ENCODE results near the gene GOLGA1.
A peak's percentile ranks its signal among the peaks of the same experiment; 100 is the strongest.

The GOLGA1 gene

DNA sequence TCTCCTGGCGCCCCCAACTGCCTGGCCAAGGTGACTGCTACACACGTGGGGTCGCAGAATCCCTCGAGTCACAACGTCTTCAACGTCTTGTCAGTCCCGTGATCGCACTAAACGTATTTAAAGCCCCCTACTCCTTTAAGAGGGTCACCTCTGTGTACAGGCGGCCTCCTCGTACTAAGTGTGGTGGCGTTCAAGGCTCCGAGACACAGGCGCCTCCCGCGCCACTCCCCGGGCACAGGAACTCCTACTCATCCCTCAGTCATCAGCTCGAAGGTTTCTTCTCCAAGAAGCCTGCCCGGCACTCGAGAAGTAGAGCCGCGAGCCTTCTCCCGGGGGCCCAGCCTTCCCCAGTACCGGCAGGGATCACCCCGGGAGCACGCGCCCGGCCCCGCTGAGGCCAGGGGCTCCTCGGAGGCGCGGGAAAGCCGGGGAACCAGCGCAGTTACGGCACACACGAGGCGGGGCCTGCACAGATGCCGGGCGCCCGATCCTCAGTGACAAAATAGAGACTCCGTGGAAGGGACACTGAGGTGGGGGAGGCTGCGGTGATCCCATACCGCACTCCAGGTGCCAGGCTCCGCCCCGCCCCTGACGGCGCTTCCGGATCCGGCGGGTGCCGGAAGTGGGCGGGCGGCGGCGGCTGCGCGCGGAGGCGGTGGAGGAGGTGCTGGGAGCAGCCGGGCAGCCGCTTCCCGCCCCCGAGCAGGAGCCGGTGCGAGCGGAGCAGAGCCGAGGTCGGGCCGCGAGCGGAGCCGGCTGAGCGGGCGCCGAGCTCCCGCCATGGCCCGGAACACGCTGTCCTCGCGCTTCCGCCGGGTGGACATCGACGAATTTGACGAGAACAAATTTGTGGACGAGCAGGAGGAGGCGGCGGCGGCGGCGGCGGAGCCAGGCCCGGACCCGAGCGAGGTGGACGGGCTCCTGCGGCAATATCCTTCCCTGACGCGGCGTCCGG, 72.1 kb downstream of the GOLGA1 start:
- H3K9me3 Mint-ChIP-seq: no peaks in the 10 kb centered on the region
- peaks cover 35 to 53% of the 10 kb centered on the region in 2 donors for H3K36me3 Mint-ChIP-seq
- H3K27ac Mint-ChIP-seq: peak overlapping the region; percentile 98
- H3K27me3 Mint-ChIP-seq: no peaks in the 10 kb centered on the region
- peak overlapping the region; percentile 89 to 97 for H3K4me3 Mint-ChIP-seq
- DNase-seq: peak; percentile 92
- peak; percentile 70 to 76 for ATAC-seq (replicated peaks)
- peaks cover 37 to 59% of the 10 kb centered on the region in 2 donors for H3K4me1 Mint-ChIP-seq

DNA sequence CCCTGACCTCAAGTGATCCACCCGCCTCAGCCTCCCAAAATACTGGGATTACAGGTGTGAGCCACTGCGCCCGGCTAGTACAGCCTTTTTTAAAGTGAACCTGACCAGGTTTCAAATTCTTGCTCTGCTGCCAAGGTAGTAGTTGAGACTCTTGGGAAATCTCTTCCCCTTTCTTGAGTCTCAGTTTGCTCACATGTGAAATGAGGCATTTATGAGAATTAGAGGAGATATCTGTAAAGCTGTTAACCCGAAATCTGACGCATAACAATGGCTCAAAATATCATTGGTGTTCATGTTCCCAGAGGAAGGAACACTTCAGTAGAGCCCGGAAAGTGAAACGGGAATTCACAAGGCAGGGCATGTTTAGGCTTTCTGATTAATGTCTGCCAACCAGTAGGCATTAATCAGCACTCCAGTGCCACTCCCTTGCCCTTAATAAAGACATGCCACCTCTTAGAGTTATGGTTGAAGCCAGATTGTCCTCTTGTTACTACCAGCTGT, 77.5 kb downstream of the GOLGA1 start:
- Mint-ChIP-seq H3K9me3 (no peaks in the 10 kb centered on the region), H3K27ac (peak overlapping the region; percentile 43), H3K4me1 (peaks cover 32 to 67% of the 10 kb centered on the region in 2 donors), H3K4me3 (peak overlapping the region; percentile 51 to 53), H3K36me3 (peaks cover 25 to 41% of the 10 kb centered on the region in 2 donors), H3K27me3 (no peaks in the 10 kb centered on the region)
- ATAC-seq (replicated peaks) (no peak), DNase-seq (no peak)

DNA sequence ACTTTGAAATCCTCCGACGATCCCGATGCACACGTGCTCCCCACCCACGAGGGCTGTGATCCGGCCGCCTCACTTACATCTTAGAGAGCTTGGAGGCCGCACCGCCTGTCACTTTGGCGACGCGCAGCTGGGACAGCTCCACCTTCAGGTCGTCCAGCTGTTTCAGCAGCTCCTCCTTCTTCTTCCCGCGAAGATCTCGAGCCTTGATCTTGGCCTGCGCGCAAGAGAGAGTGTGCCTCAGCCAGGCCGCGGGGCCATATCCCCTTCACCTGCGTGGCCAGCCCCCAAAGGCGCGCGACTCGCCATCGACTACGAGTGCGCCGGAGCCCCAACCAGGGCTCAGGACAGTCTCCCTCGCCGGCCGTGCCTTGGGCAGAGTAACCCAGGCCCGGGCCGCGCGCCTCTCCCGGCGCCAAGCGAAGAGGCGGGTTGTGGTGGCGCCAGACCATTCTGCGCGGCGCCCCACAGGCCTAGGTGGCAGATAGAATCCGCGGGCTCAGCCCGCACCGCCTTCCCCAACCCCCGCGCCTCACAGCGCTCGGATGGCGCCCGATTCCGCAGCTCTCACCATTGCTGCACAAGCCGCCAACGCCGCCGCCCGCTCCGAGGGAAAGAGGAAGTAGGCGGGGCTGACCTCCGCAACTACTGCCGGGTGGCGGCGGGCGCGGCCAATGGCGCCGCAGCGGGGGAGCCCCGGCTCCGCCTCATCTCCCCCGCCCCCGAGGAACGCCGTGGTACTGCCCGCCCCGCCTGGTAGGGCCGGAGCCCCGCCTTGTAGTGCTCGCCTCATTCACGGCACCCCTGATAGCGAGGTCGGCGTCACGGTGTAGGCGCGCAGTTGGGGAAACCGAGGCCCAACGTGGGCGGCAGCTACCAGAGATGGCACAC, 79.3 kb downstream of the GOLGA1 start, which contains the start of the genes ARPC5L and RPL35:
ARPC5L (plus strand) TSS at position 789 of the 888 bp plus-strand sequence. CDS start 7,161 bp downstream, outside the sequence.
RPL35 (minus strand) TSS at position 616 of the 888 bp plus-strand sequence; CDS start at position 571, 45 bp downstream.
- Mint-ChIP-seq H3K4me1 (peaks cover 38 to 70% of the 10 kb centered on the region in 2 donors), H3K36me3 (peaks cover 36 to 48% of the 10 kb centered on the region in 2 donors), H3K27ac (peak within 1 kb of the TSS; percentile 93), H3K4me3 (peak within 1 kb of the TSS; percentile 86 to 91), H3K9me3 (no peaks in the 10 kb centered on the region), H3K27me3 (no peaks in the 10 kb centered on the region)
- peak; percentile 93 to 96 for ATAC-seq (replicated peaks)
- DNase-seq: peak; percentile 93

DNA sequence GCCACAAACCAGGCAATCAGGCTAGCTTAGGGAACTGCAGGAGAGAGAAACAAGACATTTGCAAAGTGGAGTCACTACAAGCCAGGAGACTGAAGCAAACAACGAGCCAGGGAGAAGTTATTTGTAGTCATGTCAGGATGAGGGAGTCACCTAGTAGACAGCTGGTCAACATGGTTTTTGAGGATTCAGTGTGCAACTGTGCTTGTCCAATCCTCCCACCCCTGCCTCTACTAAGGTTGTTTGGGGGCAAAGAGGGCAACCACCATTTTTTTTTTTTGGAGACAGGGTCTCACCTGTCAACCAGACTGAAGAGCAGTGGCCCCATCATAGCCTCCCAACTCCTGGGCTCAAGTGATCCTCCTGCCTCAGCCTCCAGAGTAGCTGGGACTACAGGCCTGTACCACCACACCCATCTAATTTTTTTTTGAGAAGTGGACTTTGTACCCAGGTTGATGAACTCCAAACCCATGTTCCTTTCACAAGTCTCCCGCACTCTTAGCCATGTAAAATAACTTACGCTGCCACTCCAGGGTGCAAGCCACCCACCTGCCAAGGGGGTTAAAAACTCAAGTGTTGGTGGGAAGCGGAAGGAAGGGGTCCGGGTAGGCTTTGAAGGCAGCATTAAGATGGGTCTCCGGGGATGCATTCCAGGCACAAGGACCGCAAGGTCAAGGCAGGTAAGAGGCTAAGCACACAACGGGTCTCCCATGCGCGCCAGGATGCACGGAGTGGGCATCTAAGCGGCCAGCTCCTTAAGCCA, 80.1 kb downstream of the GOLGA1 start:
- DNase-seq: no peak
- H3K27me3 Mint-ChIP-seq: no peaks in the 10 kb centered on the region
- H3K27ac Mint-ChIP-seq: peak overlapping the region; percentile 93
- peaks cover 38 to 70% of the 10 kb centered on the region in 2 donors for H3K4me1 Mint-ChIP-seq
- H3K36me3 Mint-ChIP-seq: peaks cover 36 to 47% of the 10 kb centered on the region in 2 donors
- ATAC-seq (replicated peaks): no peak
- no peaks in the 10 kb centered on the region for H3K9me3 Mint-ChIP-seq
- H3K4me3 Mint-ChIP-seq: peak overlapping the region; percentile 86 to 91

DNA sequence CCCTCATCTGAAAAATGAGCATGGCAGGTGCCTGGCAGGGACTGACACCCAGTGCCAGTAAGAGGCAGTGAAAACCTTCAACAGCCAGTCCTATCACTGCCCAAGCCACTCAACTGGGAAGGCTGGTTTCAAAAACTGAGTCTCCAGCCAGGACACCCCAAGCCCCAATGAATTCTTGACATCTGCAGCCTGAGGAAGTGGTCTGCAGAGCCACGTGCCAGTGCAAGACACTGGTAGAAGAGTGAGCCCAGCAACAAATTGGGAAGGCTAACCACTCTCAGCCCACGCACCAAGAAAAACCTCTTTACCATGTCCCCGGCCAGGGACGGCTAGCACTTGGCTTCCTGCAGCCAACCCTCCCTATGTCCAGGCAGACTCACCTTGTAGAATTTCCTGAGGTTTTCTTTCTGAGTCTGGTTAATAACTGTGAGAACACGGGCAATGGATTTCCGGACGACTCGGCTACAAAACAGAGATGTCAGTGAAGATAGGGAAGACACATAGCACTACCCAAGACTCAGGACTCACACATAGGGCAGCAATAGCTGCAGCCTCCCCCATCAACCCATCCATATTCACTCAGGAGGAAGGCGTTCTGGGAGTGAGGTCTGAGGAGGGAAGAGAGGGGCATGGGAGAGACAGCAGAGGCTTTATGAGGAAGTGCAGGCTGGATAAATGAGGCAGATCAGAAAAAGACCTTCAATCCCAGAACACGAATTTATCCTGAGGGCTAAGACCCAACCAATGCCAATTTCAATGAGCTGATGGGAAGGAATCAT, 80.9 kb downstream of the GOLGA1 start:
- peaks cover 38 to 75% of the 10 kb centered on the region in 2 donors for H3K4me1 Mint-ChIP-seq

DNA sequence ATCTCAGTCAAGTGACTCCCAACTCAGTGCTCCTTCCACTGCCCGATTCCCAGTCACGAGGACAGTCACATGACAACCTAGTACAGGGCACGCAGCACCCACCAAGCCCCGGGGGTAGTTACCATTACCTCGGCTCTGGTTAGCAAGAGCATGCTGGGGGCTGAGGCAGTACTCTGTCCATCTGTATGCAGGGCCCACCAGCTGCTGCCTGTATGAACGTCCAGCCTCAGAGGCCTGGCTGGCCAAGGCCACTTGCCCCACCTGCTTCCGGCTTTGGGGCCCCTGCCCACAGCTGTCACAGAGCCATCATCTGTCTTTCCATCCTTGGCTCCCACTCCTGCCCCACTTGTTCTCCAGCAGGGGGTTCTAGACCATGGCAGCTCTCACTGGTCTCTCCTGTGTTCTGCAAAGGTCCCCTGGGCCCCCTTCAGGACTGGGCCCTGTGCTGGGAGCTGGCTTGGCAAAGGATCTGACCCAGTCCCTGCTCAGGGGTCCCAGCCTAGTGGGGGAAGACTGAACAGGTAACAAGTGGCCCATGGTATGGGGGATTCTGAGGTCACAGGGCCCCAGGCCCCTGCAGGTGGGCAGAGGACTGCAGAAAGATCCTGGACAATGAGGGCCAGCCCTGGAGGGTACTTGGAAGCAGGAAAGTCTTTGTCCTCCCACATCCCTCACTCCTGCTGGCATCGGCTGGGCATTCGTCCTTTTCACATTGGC, 82.4 kb downstream of the GOLGA1 start:
- peak overlapping the region in 1 of 2 donors; percentile 41 for H3K4me3 Mint-ChIP-seq
- DNase-seq: no peak
- H3K27ac Mint-ChIP-seq: peak overlapping the region; percentile 59
- no peaks in the 10 kb centered on the region for H3K27me3 Mint-ChIP-seq
- H3K36me3 Mint-ChIP-seq: peaks cover 36 to 47% of the 10 kb centered on the region in 2 donors
- H3K9me3 Mint-ChIP-seq: no peaks in the 10 kb centered on the region
- peaks cover 34 to 70% of the 10 kb centered on the region in 2 donors for H3K4me1 Mint-ChIP-seq
- no peak for ATAC-seq (replicated peaks)

More for the DNA sequence above, 80.9 kb downstream of the GOLGA1 start:
- peak overlapping the region; percentile 93 for H3K27ac Mint-ChIP-seq
- DNase-seq (no peak), ATAC-seq (replicated peaks) (no peak)
- no peaks in the 10 kb centered on the region for H3K27me3 Mint-ChIP-seq
- H3K36me3 Mint-ChIP-seq: peaks cover 36 to 47% of the 10 kb centered on the region in 2 donors
- peak overlapping the region; percentile 86 to 91 for H3K4me3 Mint-ChIP-seq
- no peaks in the 10 kb centered on the region for H3K9me3 Mint-ChIP-seq

DNA sequence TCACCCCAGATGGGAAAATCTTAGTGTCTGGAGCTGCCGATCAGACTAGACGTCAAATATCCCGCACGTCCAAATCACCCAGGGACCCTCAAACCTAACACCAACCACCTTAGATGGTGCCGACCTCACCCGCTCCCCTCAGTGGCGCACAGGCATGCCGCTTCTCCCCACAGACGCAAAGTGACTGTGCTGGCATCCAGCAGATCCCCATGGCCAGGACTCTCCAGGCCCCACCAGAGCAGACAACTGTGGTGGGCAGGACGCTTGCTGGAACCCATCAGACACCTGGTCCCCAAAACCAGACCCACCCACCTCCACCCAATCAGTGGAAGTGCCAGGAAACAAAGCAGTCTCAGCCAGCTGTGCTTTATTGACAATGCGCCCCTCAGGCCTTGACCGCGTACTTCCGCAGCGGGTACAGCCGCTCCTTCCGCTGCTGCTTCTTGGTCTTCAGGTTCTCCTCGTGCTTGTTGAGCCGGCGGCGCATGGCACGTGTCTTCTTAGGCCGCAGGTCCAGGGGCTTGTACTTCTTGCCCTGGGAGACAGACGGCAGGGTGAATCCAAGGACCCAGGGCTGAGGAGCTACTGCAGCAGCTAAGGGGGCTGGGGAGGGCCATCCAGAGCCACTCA, 83.2 kb downstream of the GOLGA1 start:
- Mint-ChIP-seq H3K27ac (peak overlapping the region; percentile 61), H3K4me1 (peaks cover 33 to 71% of the 10 kb centered on the region in 2 donors), H3K4me3 (peak overlapping the region; percentile 9 to 37), H3K9me3 (no peaks in the 10 kb centered on the region), H3K36me3 (peaks cover 36 to 47% of the 10 kb centered on the region in 2 donors), H3K27me3 (no peaks in the 10 kb centered on the region)
- ATAC-seq (replicated peaks) (no peak), DNase-seq (no peak)

DNA sequence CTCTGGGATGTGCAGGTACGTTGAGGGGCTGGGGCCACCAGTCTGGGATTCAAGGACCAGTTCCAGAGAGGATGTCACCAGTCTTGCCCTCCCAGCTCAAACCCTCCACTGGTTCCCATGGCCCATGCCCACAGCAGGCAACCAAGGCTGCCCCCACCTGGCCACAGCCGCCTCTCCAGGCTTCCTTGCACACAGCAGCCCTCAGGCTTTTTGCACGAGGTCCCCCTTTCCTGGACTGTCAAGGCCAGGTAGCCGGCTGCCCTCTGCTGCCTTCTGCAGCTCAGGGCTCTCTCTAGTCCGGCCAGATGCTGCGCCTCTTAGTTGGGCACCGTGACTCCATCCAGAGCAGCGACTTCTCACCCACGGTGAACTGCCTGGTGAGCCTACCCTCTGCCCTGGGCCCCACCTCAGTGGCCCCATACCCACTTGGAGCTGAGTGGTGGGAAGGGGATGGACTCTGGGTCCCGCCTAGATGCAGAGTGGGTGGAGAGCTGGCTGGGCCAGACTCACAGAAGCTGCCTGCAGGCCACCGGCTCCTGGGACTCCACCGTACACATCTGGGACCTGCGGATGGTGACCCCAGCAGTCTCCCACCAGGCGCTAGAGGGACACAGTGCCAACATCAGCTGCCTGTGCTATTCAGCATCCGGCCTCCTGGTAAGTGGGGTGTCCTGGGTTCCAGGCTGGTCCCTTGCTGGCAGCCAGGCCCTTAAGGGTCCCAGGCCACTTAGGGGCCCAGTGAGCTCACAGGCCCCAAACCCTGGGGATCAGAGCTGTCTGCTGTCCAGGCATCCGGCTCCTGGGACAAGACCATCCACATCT, 84.7 kb downstream of the GOLGA1 start:
- H3K36me3 Mint-ChIP-seq: peaks cover 30 to 41% of the 10 kb centered on the region in 2 donors
- no peak overlapping the region for H3K4me3 Mint-ChIP-seq
- H3K27ac Mint-ChIP-seq: peak overlapping the region; percentile 20
- H3K27me3 Mint-ChIP-seq: peaks cover 0 to 5% of the 10 kb centered on the region in 2 donors
- no peaks in the 10 kb centered on the region for H3K9me3 Mint-ChIP-seq
- peaks cover 32 to 63% of the 10 kb centered on the region in 2 donors for H3K4me1 Mint-ChIP-seq
- ATAC-seq (replicated peaks) (peak in 1 of 2 donors; percentile 12), DNase-seq (no peak)

DNA sequence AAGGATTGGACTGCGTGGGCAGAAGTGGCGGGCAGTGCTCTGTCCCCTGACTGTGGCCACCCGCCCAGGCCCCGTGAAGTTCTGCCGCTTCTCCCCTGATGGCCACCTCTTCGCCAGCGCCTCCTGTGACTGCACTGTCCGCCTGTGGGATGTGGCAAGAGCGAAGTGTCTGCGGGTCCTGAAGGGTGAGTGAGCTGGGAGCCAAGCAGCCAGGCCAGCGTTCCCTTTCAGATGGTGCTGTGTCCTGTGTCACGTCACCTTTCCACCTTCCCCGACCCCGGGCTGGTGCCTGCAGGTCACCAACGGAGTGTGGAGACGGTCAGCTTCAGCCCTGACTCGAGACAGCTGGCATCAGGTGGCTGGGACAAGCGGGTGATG, 85.3 kb downstream of the GOLGA1 start:
- ATAC-seq (replicated peaks) (no peak), DNase-seq (no peak)
- no peak overlapping the region for H3K4me3 Mint-ChIP-seq
- H3K4me1 Mint-ChIP-seq: peaks cover 32 to 57% of the 10 kb centered on the region in 2 donors
- peak overlapping the region; percentile 72 for H3K27ac Mint-ChIP-seq
- H3K27me3 Mint-ChIP-seq: peaks cover 0 to 11% of the 10 kb centered on the region in 2 donors
- H3K9me3 Mint-ChIP-seq: no peaks in the 10 kb centered on the region
- peaks cover 24 to 35% of the 10 kb centered on the region in 2 donors for H3K36me3 Mint-ChIP-seq

DNA sequence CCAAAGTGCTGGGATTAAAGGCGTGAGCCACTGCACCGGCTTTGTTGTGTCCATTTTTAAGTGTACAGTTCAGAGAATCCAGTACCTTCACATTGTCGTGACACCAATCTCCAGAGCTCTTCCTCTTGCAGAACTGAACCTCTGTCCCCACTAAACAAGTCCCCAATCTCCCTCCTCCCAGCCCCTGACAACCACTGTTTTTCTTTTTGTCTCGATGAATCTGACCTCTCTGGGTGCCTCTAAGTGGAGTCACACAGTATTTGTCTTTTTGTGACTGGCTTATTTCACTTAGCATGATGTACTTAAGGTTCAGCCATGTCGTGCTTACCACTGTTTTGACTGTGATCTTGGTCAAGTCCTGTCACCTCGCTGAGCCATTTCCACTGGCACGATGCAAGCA, 86.1 kb downstream of the GOLGA1 start:
- Mint-ChIP-seq H3K27ac (peak overlapping the region; percentile 72), H3K36me3 (peaks cover 17 to 28% of the 10 kb centered on the region in 2 donors), H3K27me3 (peaks cover 0 to 11% of the 10 kb centered on the region in 2 donors), H3K4me1 (peaks cover 25 to 50% of the 10 kb centered on the region in 2 donors), H3K4me3 (no peak overlapping the region), H3K9me3 (no peaks in the 10 kb centered on the region)
- no peak for DNase-seq
- no peak for ATAC-seq (replicated peaks)

DNA sequence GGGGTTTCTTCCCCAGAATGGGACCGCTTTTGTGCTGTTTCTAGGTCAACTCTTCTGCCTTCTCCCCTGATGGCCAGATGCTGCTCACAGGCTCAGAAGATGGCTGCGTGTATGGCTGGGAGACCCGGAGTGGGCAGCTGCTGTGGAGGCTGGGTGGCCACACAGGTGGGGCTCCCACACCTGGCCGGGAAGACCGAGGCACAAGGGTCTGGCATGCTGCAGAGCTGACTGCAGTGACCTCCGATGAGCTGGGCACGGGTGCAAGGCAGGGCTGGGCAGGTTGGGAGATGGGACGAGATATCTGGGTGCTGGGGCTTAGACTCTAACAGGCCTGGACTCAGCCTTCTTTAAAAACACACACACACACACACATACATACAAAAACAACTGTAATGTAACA, 86.7 kb downstream of the GOLGA1 start:
- H3K9me3 Mint-ChIP-seq: no peaks in the 10 kb centered on the region
- peaks cover 0 to 11% of the 10 kb centered on the region in 2 donors for H3K27me3 Mint-ChIP-seq
- peaks cover 19 to 43% of the 10 kb centered on the region in 2 donors for H3K4me1 Mint-ChIP-seq
- no peak overlapping the region for H3K4me3 Mint-ChIP-seq
- H3K36me3 Mint-ChIP-seq: peaks cover 11 to 21% of the 10 kb centered on the region in 2 donors
- no peak overlapping the region for H3K27ac Mint-ChIP-seq
- DNase-seq (no peak), ATAC-seq (replicated peaks) (no peak)
